ENCODE results near the gene TMEM115. TPM values are rescaled to one million over a fixed set of nuclear protein-coding genes. Genes with fewer than 3 reads are reported as not detected.

Gene TMEM115
- total and polyA plus RNA-seq, 2 of the 4 experiments (the other 2 are of a cell fraction), result 35.3 to 47.3 TPM

- intact Hi-C loops (cut with micrococcal nuclease) (no loop called here), in situ Hi-C loops (cut with MboI; ENCODE audit: low sequenced_read_pairs) (no loop called here), dilution Hi-C loops (cut with HindIII; ENCODE audit: low sequenced_read_pairs, unreplicated experiment) (no loop called here)
- no CpG with 5 or more reads among the region's 2 CpGs for WGBS, 2 experiments (ENCODE audit: extremely low coverage in 2 of 2, insufficient read length in 1 of 2)
- Histone ChIP-seq H4K5ac (ENCODE audit: low read depth, low read length) (no peak overlapping the region), H2AK9ac (replicated peaks; ENCODE audit: low read depth, low read length, poor library complexity) (no peak overlapping the region), H4K8ac (ENCODE audit: low read depth in 2 of 2, low read length in 2 of 2) (no peak overlapping the region), H3K56ac (ENCODE audit: extremely low read depth, insufficient read depth, low read length) (no peak overlapping the region), H3K4ac (ENCODE audit: low read depth, low read length) (no peak overlapping the region), H2AFZ (replicated peaks; ENCODE audit: low read length, poor library complexity) (no peak overlapping the region), H3K14ac (replicated peaks; ENCODE audit: low read depth, low read length) (no peak overlapping the region), H2AK5ac (ENCODE audit: low read depth, low read length) (no peak overlapping the region), H3K23ac (ENCODE audit: low read depth, low read length) (no peak overlapping the region), H3K27me3 (ENCODE audit: control insufficient read depth, insufficient read depth, low read length) (no peaks in the 10 kb centered on the region), H3K4me2 (ENCODE audit: low read depth, low read length) (no peak overlapping the region), H3K4me1 (ENCODE audit: control insufficient read depth, insufficient read depth, low read length) (peaks cover 29% of the 10 kb centered on the region), H2BK5ac (ENCODE audit: low read depth, low read length, poor library complexity, severe bottlenecking) (no peak overlapping the region), H3K9me1 (ENCODE audit: insufficient read depth, low read length) (peaks cover 13% of the 10 kb centered on the region; the same call in 1 of the 2 replicates), H2BK120ac (ENCODE audit: low read depth, low read length) (no peak overlapping the region), H3K36me3 (ENCODE audit: control insufficient read depth, insufficient read depth, low read length) (peaks cover 46% of the 10 kb centered on the region), H3K27ac (ENCODE audit: insufficient read depth, low read length) (no peak overlapping the region), H3K18ac (ENCODE audit: low read depth, low read length) (no peak overlapping the region), H3K79me1 (ENCODE audit: low read depth in 1 of 2, low read length in 2 of 2) (peaks cover 23 to 68% of the 10 kb centered on the region in 2 experiments), H3K9me3 (ENCODE audit: control insufficient read depth, insufficient read depth, low read length) (no peaks in the 10 kb centered on the region), H2BK15ac (ENCODE audit: low read depth, low read length) (no peak overlapping the region), H3K4me3 (ENCODE audit: insufficient read depth, low read depth, low read length) (no peak overlapping the region), H4K91ac (ENCODE audit: insufficient read depth, low read depth, low read length) (no peak overlapping the region), H2BK20ac (ENCODE audit: low read depth, low read length) (no peak overlapping the region), H4K20me1 (ENCODE audit: insufficient read depth, low read length) (peaks cover 41% of the 10 kb centered on the region), H3K9ac (ENCODE audit: low read depth, low read length) (no peak overlapping the region)
- TF ChIP-seq RAD21 (IDR thresholded peaks at IDR 0.05; ENCODE audit: low read length), result peak; percentile 16; the same call in 1 of the 2 replicates
- TF ChIP-seq SMC3 (IDR thresholded peaks at IDR 0.05; ENCODE audit: low read depth, low read length), result peak; percentile 4; the same call in 1 of the 2 replicates
- TF ChIP-seq NFE2L2 (IDR thresholded peaks at IDR 0.05; ENCODE audit: low read depth, low read length), result no peak
- no peak for TF ChIP-seq MXI1 (IDR thresholded peaks at IDR 0.05; ENCODE audit: borderline replicate concordance, low read depth, low read length)
- TF ChIP-seq RCOR1 (IDR thresholded peaks at IDR 0.05; ENCODE audit: insufficient replicate concordance, low read length), result no peak
- peak; percentile 31; the same call in 1 of the 2 replicates for TF ChIP-seq CTCF (conservative IDR thresholded peaks at IDR 0.05; ENCODE audit: low read depth, low read length)
- no peak for TF ChIP-seq ELK1 (IDR thresholded peaks at IDR 0.05; ENCODE audit: borderline replicate concordance, low read depth, low read length)
- no peak for TF ChIP-seq RFX5 (IDR thresholded peaks at IDR 0.05; ENCODE audit: low read depth, low read length)
- TF ChIP-seq, protein P1, sequence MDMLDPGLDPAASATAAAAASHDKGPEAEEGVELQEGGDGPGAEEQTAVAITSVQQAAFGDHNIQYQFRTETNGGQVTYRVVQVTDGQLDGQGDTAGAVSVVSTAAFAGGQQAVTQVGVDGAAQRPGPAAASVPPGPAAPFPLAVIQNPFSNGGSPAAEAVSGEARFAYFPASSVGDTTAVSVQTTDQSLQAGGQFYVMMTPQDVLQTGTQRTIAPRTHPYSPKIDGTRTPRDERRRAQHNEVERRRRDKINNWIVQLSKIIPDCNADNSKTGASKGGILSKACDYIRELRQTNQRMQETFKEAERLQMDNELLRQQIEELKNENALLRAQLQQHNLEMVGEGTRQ (IDR thresholded peaks at IDR 0.05; ENCODE audit: low read depth, low read length), result no peak
- TF ChIP-seq FOS (IDR thresholded peaks at IDR 0.05; ENCODE audit: low read depth, low read length), result no peak
- TF ChIP-seq CEBPB (IDR thresholded peaks at IDR 0.05; ENCODE audit: low read depth, low read length), result peak; percentile 50
- DNase-seq, result peak; percentile 29
- POLR2A ChIA-PET (ENCODE audit: unreplicated experiment), result interaction anchor here (0.6 to 1.0 kb wide), 2 partner anchors 16 to 88 kb away, joined by 3 read pairs; no protein-coding TSS in a partner anchor
- BruUV-seq (replicated peaks), result no TSS peak
- CTCF ChIA-PET, result interaction anchor here (0.8 kb wide), 1 partner anchor 9 kb away, joined by 3 read pairs; no protein-coding TSS in a partner anchor
- ATAC-seq (ENCODE audit: low read depth), result no peak
Measured at GRCh38 chr3:50352781-50353180, 6.5 kb downstream of the TMEM115 start.
